H1 (cell line): ENCODE data around the gene TBC1D3I. TPM values are rescaled to one million over a fixed set of nuclear protein-coding genes. Genes with fewer than 3 reads are reported as not detected.

Experiments
- CTCF ChIA-PET: fragments of 300-600 bp; sonication (Branson Sonifier 250); formaldehyde crosslinking; loops from one replicate; lab custom pipeline; 2021; ENCODE audit not compliant: partially characterized antibody; lab: Charles Lee
- POLR2A ChIA-PET: fragments of 300-600 bp; sonication (Branson Sonifier 250); formaldehyde crosslinking; loops from one replicate; lab custom pipeline; 2021; ENCODE audit warnings: inconsistent platforms; ENCODE audit not compliant: partially characterized antibody; lab: Charles Lee
- DNase-seq, 2 experiments: peaks; one replicate each; pipeline versions ENCODE4 v3.0.0 to v3.0.0-alpha.2; 2010 to 2022; ENCODE audit warnings: low spot score in 2 of 2, low read depth in 1 of 2, mixed read lengths in 1 of 2
- FAIRE-seq: peaks from 2 replicates; lab custom pipeline; 2011; peaks lifted over from hg19 to GRCh38; lab: Jason Lieb, UNC
- H2AFZ ChIP-seq: 2 replicates; pipeline ENCODE4 v1.8.1; 2012; ENCODE audit warnings: low read length, inconsistent platforms
- H2AK5ac ChIP-seq: 2 replicates; pipeline ENCODE4 v1.6.1; 2013; ENCODE audit warnings: low read depth, low read length
- H2BK120ac ChIP-seq: replicated peaks from 2 replicates; pipeline ENCODE3; 2013; ENCODE audit warnings: low read depth, low read length, inconsistent platforms
- H2BK12ac ChIP-seq: 2 replicates; pipeline ENCODE4 v1.6.1; 2013; ENCODE audit warnings: low read depth, low read length
- H2BK15ac ChIP-seq: 2 replicates; pipeline ENCODE4 v1.6.1; 2013; ENCODE audit warnings: low read length
- H2BK20ac ChIP-seq: 2 replicates; pipeline ENCODE4 v1.6.1; 2013; ENCODE audit warnings: low read length
- H2BK5ac ChIP-seq: 2 replicates; pipeline ENCODE4 v1.6.1; 2013; ENCODE audit warnings: low read depth, low read length
- H3K14ac ChIP-seq: 2 replicates; pipeline ENCODE4 v1.6.1; 2013; ENCODE audit warnings: inconsistent platforms; ENCODE audit not compliant: insufficient read length
- H3K18ac ChIP-seq: 2 replicates; pipeline ENCODE4 v1.6.1; 2013; ENCODE audit warnings: low read length; ENCODE audit errors: extremely low read depth
- H3K23ac ChIP-seq: 2 replicates; pipeline ENCODE4 v1.6.1; 2013; ENCODE audit warnings: inconsistent platforms; ENCODE audit not compliant: insufficient read length
- H3K23me2 ChIP-seq: 2 replicates; pipeline ENCODE4 v1.6.1; 2013; ENCODE audit warnings: low read depth, low read length
- H3K27ac ChIP-seq: 2 replicates; pipeline ENCODE4 v1.6.1; 2011; ENCODE audit warnings: low read depth, low read length, inconsistent platforms
- H3K27me3 ChIP-seq, 4 experiments: replicated peaks in 1 of 4; 1 replicate in 1 of 4; 2 replicates in 3 of 4; pipeline versions ENCODE4 v1.6.1 to v1.8.1; 2011 to 2013; ENCODE audit warnings: low read length in 3 of 4, mild to moderate bottlenecking in 3 of 4, inconsistent platforms in 2 of 4, mixed read lengths in 2 of 4, moderate library complexity in 1 of 4; ENCODE audit not compliant: control insufficient read depth in 3 of 4, insufficient read depth in 3 of 4; ENCODE audit errors: extremely low read depth in 1 of 4
- H3K36me3 ChIP-seq, 4 experiments: 2 replicates each; pipeline versions ENCODE4 v1.6.1 to v1.8.1; 2011 to 2013; ENCODE audit warnings: mild to moderate bottlenecking in 4 of 4, low read length in 3 of 4, moderate library complexity in 2 of 4, control low read depth in 1 of 4, inconsistent platforms in 1 of 4; ENCODE audit not compliant: insufficient read depth in 4 of 4, control insufficient read depth in 2 of 4
- H3K4ac ChIP-seq: replicated peaks from 2 replicates; pipeline ENCODE3; 2013; ENCODE audit warnings: low read length, low read depth, mixed read lengths, inconsistent platforms; ENCODE audit not compliant: insufficient read length
- H3K4me1 ChIP-seq, 4 experiments: replicated peaks in 1 of 4; 1 replicate in 1 of 4; 2 replicates in 3 of 4; pipeline versions ENCODE4 v1.6.1 to v1.8.1; 2011 to 2013; ENCODE audit warnings: low read length in 3 of 4, inconsistent platforms in 2 of 4, mixed read lengths in 1 of 4; ENCODE audit not compliant: insufficient read depth in 4 of 4, control insufficient read depth in 3 of 4
- H3K4me2 ChIP-seq, 2 experiments: 2 replicates each; pipeline versions ENCODE4 v1.6.1 to v1.8.1; 2011 to 2013; ENCODE audit warnings: low read depth in 2 of 2, low read length in 2 of 2, control low read depth in 1 of 2, inconsistent platforms in 1 of 2, mild to moderate bottlenecking in 1 of 2; ENCODE audit not compliant: insufficient read depth in 1 of 2
- H3K4me3 ChIP-seq, 4 experiments: fragments of 200-600, 300-600 bp in 1 of 4; sonication (generic), shearing (Covaris generic), sonication (Bioruptor Twin) in 1 of 4; 2 replicates each; pipeline versions ENCODE4 v1.5.1 to v1.8.1; 2011 to 2016; ENCODE audit warnings: low read length in 4 of 4, low read depth in 3 of 4, control low read depth in 2 of 4, inconsistent platforms in 2 of 4, mild to moderate bottlenecking in 2 of 4, mixed read lengths in 1 of 4, moderate library complexity in 1 of 4; ENCODE audit not compliant: insufficient read depth in 2 of 4; ENCODE audit errors: extremely low read depth in 1 of 4
- H3K56ac ChIP-seq: replicated peaks from 2 replicates; pipeline ENCODE3; 2013; ENCODE audit warnings: low read depth, mild to moderate bottlenecking, mixed read lengths, low read length, inconsistent platforms; ENCODE audit not compliant: insufficient read length
- H3K79me1 ChIP-seq: 2 replicates; pipeline ENCODE4 v1.6.1; 2013; ENCODE audit warnings: low read depth, low read length, control low read depth
- H3K79me2 ChIP-seq, 2 experiments: 2 replicates each; pipeline versions ENCODE4 v1.6.1 to v1.8.1; 2012 to 2013; ENCODE audit warnings: low read length in 2 of 2, mild to moderate bottlenecking in 2 of 2, inconsistent platforms in 1 of 2; ENCODE audit not compliant: insufficient read depth in 2 of 2, control insufficient read depth in 1 of 2
- H3K9ac ChIP-seq, 4 experiments: replicated peaks in 1 of 4; 1 replicate in 1 of 4; 2 replicates in 3 of 4; pipeline versions ENCODE4 v1.6.1 to v1.8.1; 2011 to 2013; ENCODE audit warnings: low read depth in 3 of 4, low read length in 3 of 4, control low read depth in 2 of 4, mild to moderate bottlenecking in 2 of 4, moderate library complexity in 2 of 4, inconsistent platforms in 1 of 4; ENCODE audit errors: extremely low read depth in 1 of 4
- H3K9me3 ChIP-seq, 2 experiments: 2 replicates each; pipeline versions ENCODE4 v1.6.1 to v1.8.1; 2012 to 2013; ENCODE audit warnings: mild to moderate bottlenecking in 2 of 2, moderate library complexity in 2 of 2, control low read depth in 1 of 2, inconsistent platforms in 1 of 2, low read depth in 1 of 2, low read length in 1 of 2, mixed read lengths in 1 of 2; ENCODE audit not compliant: insufficient read depth in 2 of 2
- H4K20me1 ChIP-seq, 2 experiments: replicated peaks in 1 of 2; 2 replicates each; pipeline versions ENCODE3 to v1.8.1; 2011 to 2013; ENCODE audit warnings: inconsistent platforms in 2 of 2, low read length in 2 of 2, mild to moderate bottlenecking in 1 of 2; ENCODE audit not compliant: insufficient read depth in 2 of 2, control insufficient read depth in 1 of 2
- H4K5ac ChIP-seq: 2 replicates; pipeline ENCODE4 v1.6.1; 2013; ENCODE audit warnings: low read length, low read depth, mixed read lengths, inconsistent platforms; ENCODE audit not compliant: insufficient read length
- H4K8ac ChIP-seq: 2 replicates; pipeline ENCODE4 v1.8.0; 2013; ENCODE audit warnings: mild to moderate bottlenecking, moderate library complexity, low read length, inconsistent platforms; ENCODE audit not compliant: insufficient read depth; ENCODE audit errors: extremely low read depth
- H4K91ac ChIP-seq: replicated peaks from 2 replicates; pipeline ENCODE3; 2013; ENCODE audit warnings: low read length, mixed read lengths, inconsistent platforms; ENCODE audit not compliant: insufficient read length
- BRCA1 ChIP-seq: IDR thresholded peaks from 2 replicates; pipeline ENCODE4 v1.6.1; 2012; ENCODE audit warnings: low read depth, low read length, improper control_type of control experiment
- CBX5 ChIP-seq: fragments of 300-800, 300-1000 bp; sonication (generic); IDR thresholded peaks from 2 replicates; pipeline ENCODE4 v1.7.1; 2016; ENCODE audit warnings: antibody characterized with exemption, low read length, low read depth
- CHD1 ChIP-seq: IDR thresholded peaks from 2 replicates; pipeline ENCODE4 v1.6.1; 2012; ENCODE audit warnings: low read depth, low read length, improper control_type of control experiment
- CTBP2 ChIP-seq: IDR thresholded peaks from 2 replicates; pipeline ENCODE4 v1.7.0; 2011; ENCODE audit warnings: borderline replicate concordance, mild to moderate bottlenecking, moderate library complexity, mixed read lengths, low read length; ENCODE audit not compliant: insufficient read depth, insufficient read length
- EP300 ChIP-seq, 2 experiments: IDR thresholded peaks; 1 replicate in 1 of 2; 2 replicates in 1 of 2; pipeline ENCODE4 v1.6.1; 2011 to 2012; ENCODE audit warnings: low read depth in 2 of 2, low read length in 2 of 2, mild to moderate bottlenecking in 2 of 2, borderline replicate concordance in 1 of 2, inconsistent platforms in 1 of 2, moderate library complexity in 1 of 2
- HDAC2 ChIP-seq, 2 experiments: fragments of 300-600 bp in 1 of 2; sonication (generic) in 1 of 2; IDR thresholded peaks; 2 replicates each; pipeline ENCODE4 v1.6.1; 2011 to 2012; ENCODE audit warnings: low read depth in 2 of 2, low read length in 2 of 2, mild to moderate bottlenecking in 2 of 2, moderate library complexity in 2 of 2, borderline replicate concordance in 1 of 2, inconsistent platforms in 1 of 2
- JUN ChIP-seq: IDR thresholded peaks from 2 replicates; pipeline ENCODE4 v1.6.1; 2011; ENCODE audit warnings: low read depth, mild to moderate bottlenecking, improper control_type of control experiment, low read length
- JUND ChIP-seq: IDR thresholded peaks from 2 replicates; pipeline ENCODE4 v1.6.1; 2011; ENCODE audit warnings: mild to moderate bottlenecking, improper control_type of control experiment, low read length
- KDM4A ChIP-seq: IDR thresholded peaks from one replicate; pipeline ENCODE4 v1.7.1; 2012; ENCODE audit warnings: low read depth, mild to moderate bottlenecking, moderate library complexity, low read length, inconsistent platforms; ENCODE audit not compliant: severe bottlenecking
- POU5F1 ChIP-seq: IDR thresholded peaks from 2 replicates; pipeline ENCODE4 v1.6.1; 2011; ENCODE audit warnings: low read depth, mild to moderate bottlenecking, low read length, moderate library complexity
- RXRA ChIP-seq: IDR thresholded peaks from 2 replicates; pipeline ENCODE4 v1.6.1; 2011; ENCODE audit warnings: low read depth, mild to moderate bottlenecking, low read length, moderate library complexity; ENCODE audit not compliant: insufficient read depth
- SP4 ChIP-seq: IDR thresholded peaks from 2 replicates; pipeline ENCODE4 v1.6.1; 2012; ENCODE audit warnings: low read length, inconsistent platforms
- SUZ12 ChIP-seq: fragments of 200-600 bp; sonication (generic); IDR thresholded peaks from 2 replicates; pipeline ENCODE4 v1.6.1; 2012; ENCODE audit warnings: mild to moderate bottlenecking, inconsistent platforms, low read length, moderate library complexity, mixed read lengths
- TCF12 ChIP-seq: IDR thresholded peaks from 2 replicates; pipeline ENCODE4 v1.6.1; 2011; ENCODE audit warnings: low read depth, mild to moderate bottlenecking, low read length
- TEAD4 ChIP-seq: IDR thresholded peaks from 2 replicates; pipeline ENCODE4 v1.6.1; 2012; ENCODE audit warnings: low read depth, low read length, inconsistent platforms, mixed read lengths
- WGBS, 2 experiments: shearing (Covaris generic) in 1 of 2; methylation state at CpG; one replicate each; pipeline versions ENCODE4 v1.1.6 to v1.1.7; 2013 to 2015; ENCODE audit warnings: low lambda C conversion rate in 2 of 2, mixed read lengths in 2 of 2, inconsistent platforms in 1 of 2, low coverage in 1 of 2, missing lambda C conversion rate in 1 of 2; ENCODE audit not compliant: insufficient replicate concordance in 2 of 2, insufficient coverage in 1 of 2, insufficient read length in 1 of 2; ENCODE audit errors: extremely low coverage in 1 of 2, missing lambda C conversion rate in 1 of 2; 5-methylcytosine and 5-hydroxymethylcytosine counted together
- polyA plus RNA-seq, 7 experiments: library from polyadenylated mRNA; depleted of rRNA in 3 of 7; stranded (reverse) in 5 of 7; unstranded in 2 of 7; fragments of >200 nt in 5 of 7; fragments of 200-250 nt in 2 of 7; gene quantifications; 1 replicate in 5 of 7; 2 replicates in 1 of 7; 4 replicates in 1 of 7; pipeline versions ENCODE4 v1.2.1 to v1.2.3, GENCODE V29; 2011 to 2013; ENCODE audit warnings: missing spikeins in 2 of 7, mixed read lengths in 2 of 7
- total RNA-seq: library from RNA; stranded (reverse); fragmentation: NEBNext Ultra II Directional; extraction: Animal tissue kit (Norgen Biotek cat#: 25700); gene quantifications from 2 replicates; pipeline ENCODE4 v1.2.1, GENCODE V29; 2021

TBC1D3I gene
- total and polyA plus RNA-seq, 2 of the 8 experiments (the other 6 are each of a cell fraction or from before 2014, with no cell fraction given), result 2.3 TPM; not detected in 1

DNA sequence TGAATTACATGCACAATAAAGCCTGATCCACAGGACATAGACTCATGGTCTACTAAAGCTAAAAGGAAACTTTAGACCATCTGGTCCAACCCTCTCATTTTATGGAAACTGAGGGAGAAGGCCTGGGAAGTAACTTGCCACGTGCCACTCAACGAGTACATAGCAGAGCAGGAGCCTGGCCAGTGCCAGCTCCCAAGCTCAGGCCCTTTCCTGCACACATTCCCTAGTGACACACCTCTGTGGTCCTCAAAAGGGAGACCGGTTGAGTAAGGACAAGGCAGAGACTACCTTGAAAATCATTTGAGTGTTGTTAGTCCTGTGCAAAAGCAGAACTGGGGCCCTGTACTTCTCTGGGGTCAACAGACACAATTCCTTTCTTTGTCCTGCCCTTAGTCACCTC is 50.7 kb downstream of the TBC1D3I start:
- no peaks in the 10 kb centered on the region for H3K4me1 ChIP-seq
- H2AK5ac ChIP-seq, result no peak overlapping the region
- FAIRE-seq, result no peak
- H4K8ac ChIP-seq, result no peak overlapping the region
- no peak overlapping the region for H2BK20ac ChIP-seq
- H3K4me2 ChIP-seq, result no peak overlapping the region
- no peaks in the 10 kb centered on the region for H3K79me1 ChIP-seq
- no peak overlapping the region for H4K5ac ChIP-seq
- H4K20me1 ChIP-seq, result no peaks in the 10 kb centered on the region
- no peaks in the 10 kb centered on the region for H3K27me3 ChIP-seq
- H3K23me2 ChIP-seq, result no peaks in the 10 kb centered on the region
- CTCF ChIA-PET, result interaction anchor here (1.3 kb wide), 1 partner anchor 65 kb away, joined by 4 read pairs; no protein-coding TSS in a partner anchor
- H2BK15ac ChIP-seq, result no peak overlapping the region
- H3K9me3 ChIP-seq, result peaks cover 10 to 13% of the 10 kb centered on the region in 2 experiments; a peak in 3 of 4 replicates
- H3K27ac ChIP-seq, result no peak overlapping the region
- H3K9ac ChIP-seq, result no peak overlapping the region
- WGBS, 2 experiments, result 85% methylated on average over 3 of the region's 3 CpGs; no CpG with 5 or more reads in 1 of the 2 experiments
- no peak overlapping the region for H3K14ac ChIP-seq
- H2BK12ac ChIP-seq, result no peak overlapping the region
- H2AFZ ChIP-seq, result no peak overlapping the region
- no peak for TF ChIP-seq TEAD4
- no peak for TF ChIP-seq KDM4A
- no peak for TF ChIP-seq SP4
- TF ChIP-seq POU5F1, result no peak
- TF ChIP-seq TCF12, result no peak
- no peak for TF ChIP-seq SUZ12
- TF ChIP-seq HDAC2 (IDR thresholded peaks at IDR 0.05; ENCODE audit: borderline replicate concordance in 1 of 2, low read depth in 2 of 2, low read length in 2 of 2), result no peak
- no peak for TF ChIP-seq EP300 (IDR thresholded peaks at IDR 0.05; ENCODE audit: borderline replicate concordance in 1 of 2, low read depth in 2 of 2, low read length in 2 of 2)
- TF ChIP-seq JUN, result no peak
- no peak for TF ChIP-seq CHD1
- TF ChIP-seq BRCA1, result no peak
- TF ChIP-seq CBX5, result no peak
- no peak for TF ChIP-seq CTBP2
- TF ChIP-seq RXRA, result no peak
- no peak for TF ChIP-seq JUND
- TF ChIP-seq, all 59 proteins: peak for 0
- Histone ChIP-seq H2BK120ac (no peak overlapping the region), H3K18ac (no peak overlapping the region), H3K36me3 (no peaks in the 10 kb centered on the region), H2BK5ac (no peak overlapping the region), H3K56ac (no peak overlapping the region), H3K79me2 (no peaks in the 10 kb centered on the region), H4K91ac (no peak overlapping the region), H3K4ac (no peak overlapping the region), H3K4me3 (no peak overlapping the region), H3K23ac (no peak overlapping the region)
- POLR2A ChIA-PET, result no interaction called here
- DNase-seq, result no peak
